ENCODE data around the gene CLRN2. TPM values are rescaled to one million over a fixed set of nuclear protein-coding genes. Genes with fewer than 3 reads are reported as not detected.

Gene CLRN2
- total RNA-seq, 1 donor from 2014 or later: not detected

DNA sequence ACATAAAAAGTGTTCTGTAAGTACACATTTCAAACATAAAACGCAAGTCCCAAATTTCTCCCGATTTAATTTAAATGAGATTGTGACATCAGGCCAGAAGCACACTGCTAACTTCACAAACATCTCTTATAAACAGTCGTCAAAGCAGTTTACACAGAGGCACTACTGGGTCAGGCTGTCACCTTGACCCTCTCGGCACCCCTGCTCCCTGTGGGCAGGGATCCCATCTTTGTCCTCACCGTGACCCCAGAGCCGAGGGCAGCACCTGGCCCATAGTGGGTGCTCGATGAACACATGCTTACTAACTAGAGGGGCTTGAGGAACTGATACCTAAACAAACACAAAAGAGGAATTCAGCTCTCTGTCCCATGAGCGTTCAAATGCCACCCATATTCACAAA lies 25.2 kb upstream of the CLRN2 start:
- H3K4me1 Mint-ChIP-seq: peaks cover 10% of the 10 kb centered on the region
- H3K27ac Mint-ChIP-seq: no peak overlapping the region
- DNase-seq (ENCODE audit: low spot score in 2 of 2, unreplicated experiment in 2 of 2): no peak
- no peaks in the 10 kb centered on the region for H3K9me3 Mint-ChIP-seq
- H3K4me3 Mint-ChIP-seq: no peak overlapping the region
- H3K27me3 Mint-ChIP-seq (ENCODE audit: low read depth): no peaks in the 10 kb centered on the region
- TF ChIP-seq, protein P1, sequence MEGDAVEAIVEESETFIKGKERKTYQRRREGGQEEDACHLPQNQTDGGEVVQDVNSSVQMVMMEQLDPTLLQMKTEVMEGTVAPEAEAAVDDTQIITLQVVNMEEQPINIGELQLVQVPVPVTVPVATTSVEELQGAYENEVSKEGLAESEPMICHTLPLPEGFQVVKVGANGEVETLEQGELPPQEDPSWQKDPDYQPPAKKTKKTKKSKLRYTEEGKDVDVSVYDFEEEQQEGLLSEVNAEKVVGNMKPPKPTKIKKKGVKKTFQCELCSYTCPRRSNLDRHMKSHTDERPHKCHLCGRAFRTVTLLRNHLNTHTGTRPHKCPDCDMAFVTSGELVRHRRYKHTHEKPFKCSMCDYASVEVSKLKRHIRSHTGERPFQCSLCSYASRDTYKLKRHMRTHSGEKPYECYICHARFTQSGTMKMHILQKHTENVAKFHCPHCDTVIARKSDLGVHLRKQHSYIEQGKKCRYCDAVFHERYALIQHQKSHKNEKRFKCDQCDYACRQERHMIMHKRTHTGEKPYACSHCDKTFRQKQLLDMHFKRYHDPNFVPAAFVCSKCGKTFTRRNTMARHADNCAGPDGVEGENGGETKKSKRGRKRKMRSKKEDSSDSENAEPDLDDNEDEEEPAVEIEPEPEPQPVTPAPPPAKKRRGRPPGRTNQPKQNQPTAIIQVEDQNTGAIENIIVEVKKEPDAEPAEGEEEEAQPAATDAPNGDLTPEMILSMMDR (IDR thresholded peaks at IDR 0.05; ENCODE audit: unreplicated experiment): no peak
- peaks cover 41% of the 10 kb centered on the region for H3K36me3 Mint-ChIP-seq

DNA sequence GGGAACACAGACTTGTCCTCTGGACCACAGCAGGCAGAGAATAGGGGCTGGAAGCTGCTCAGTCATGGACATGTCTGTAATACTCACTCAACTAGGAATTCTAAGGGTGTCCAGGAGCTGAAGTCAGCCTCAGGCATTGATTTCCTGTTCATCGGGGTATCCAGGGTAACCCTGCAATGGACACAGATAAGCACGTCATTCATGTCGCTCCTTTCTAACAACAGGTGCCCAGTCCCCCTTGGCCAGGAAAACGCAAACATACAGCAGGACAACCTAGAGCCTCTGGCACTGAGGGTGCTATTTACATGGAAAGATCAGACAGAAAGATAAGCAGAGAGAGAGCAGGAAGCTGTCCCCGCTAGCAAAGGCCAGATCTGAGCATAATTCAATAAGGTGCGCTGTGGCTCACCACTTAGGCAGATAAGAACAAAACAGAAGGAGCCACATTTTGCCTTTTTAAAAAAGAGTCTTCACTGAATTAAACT lies 24.3 kb upstream of the CLRN2 start:
- H3K9me3 Mint-ChIP-seq: no peaks in the 10 kb centered on the region
- H3K4me3 Mint-ChIP-seq: no peak overlapping the region

DNA sequence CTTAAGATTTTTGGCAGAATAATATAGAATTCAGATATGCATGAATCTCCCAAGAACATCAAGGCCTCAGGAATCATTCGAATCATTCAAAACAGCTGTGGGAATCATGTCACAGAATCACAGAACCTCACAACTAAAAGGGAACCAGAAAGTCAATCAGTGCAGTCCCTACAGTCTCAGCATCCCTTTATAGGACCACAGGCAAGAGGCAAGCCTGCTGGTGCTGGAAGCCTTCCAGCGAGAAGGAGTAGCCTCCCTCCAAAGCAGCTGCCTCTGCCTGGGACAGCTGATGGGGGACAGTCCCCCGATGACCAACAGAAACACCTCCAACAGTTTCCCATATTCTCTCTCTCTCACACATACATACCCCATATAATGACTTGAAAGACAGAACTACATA lies 23.8 kb upstream of the CLRN2 start:
- peaks cover 37% of the 10 kb centered on the region for H3K36me3 Mint-ChIP-seq
- TF ChIP-seq, protein P1 (IDR thresholded peaks at IDR 0.05; ENCODE audit: unreplicated experiment): no peak
- H3K4me3 Mint-ChIP-seq: no peak overlapping the region
- H3K27ac Mint-ChIP-seq: no peak overlapping the region
- DNase-seq (ENCODE audit: low spot score in 2 of 2, unreplicated experiment in 2 of 2): no peak
- H3K9me3 Mint-ChIP-seq: no peaks in the 10 kb centered on the region
- H3K27me3 Mint-ChIP-seq (ENCODE audit: low read depth): no peaks in the 10 kb centered on the region
- peaks cover 10% of the 10 kb centered on the region for H3K4me1 Mint-ChIP-seq

More for the DNA sequence above, 24.3 kb upstream of the CLRN2 start:
- Mint-ChIP-seq H3K4me1 (peaks cover 10% of the 10 kb centered on the region), H3K27me3 (ENCODE audit: low read depth) (no peaks in the 10 kb centered on the region), H3K36me3 (peaks cover 39% of the 10 kb centered on the region), H3K27ac (no peak overlapping the region)
- TF ChIP-seq, protein P1 (IDR thresholded peaks at IDR 0.05; ENCODE audit: unreplicated experiment): no peak
- DNase-seq (ENCODE audit: low spot score in 2 of 2, unreplicated experiment in 2 of 2): no peak

DNA sequence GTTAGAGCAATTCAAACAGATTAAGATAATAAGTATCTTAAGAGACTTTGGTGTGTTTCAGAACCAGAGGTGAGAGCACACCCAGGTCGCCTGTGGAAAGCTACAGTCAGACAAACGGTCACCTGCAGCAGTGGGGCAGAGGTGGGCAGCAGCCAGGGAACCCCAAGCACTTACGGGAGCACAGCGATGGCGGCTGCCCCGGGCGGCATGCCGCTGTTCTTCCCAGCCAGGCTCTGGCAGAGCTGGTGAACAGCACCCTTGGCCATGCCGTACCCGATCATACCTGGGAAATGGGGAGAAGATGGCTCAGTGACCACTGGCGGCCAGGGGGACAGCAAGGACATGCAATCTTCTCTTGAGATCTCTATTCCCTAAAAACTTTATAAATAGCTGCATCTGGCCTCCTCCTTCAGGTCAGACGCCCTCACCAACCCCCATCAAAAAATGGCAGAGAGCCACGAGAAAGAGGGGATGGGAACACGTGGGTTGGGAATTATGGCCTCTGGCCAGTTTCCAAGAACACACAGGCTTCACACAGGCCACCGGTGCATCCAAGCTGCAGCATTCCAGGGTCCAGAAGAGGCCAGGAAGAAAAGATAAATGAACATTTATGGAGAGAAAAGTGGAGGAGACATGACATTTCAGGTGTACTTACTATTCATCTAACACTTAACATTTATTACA lies 22.8 kb upstream of the CLRN2 start:
- Mint-ChIP-seq H3K4me3 (no peak overlapping the region), H3K27ac (no peak overlapping the region), H3K36me3 (peaks cover 30% of the 10 kb centered on the region), H3K4me1 (peaks cover 10% of the 10 kb centered on the region), H3K9me3 (no peaks in the 10 kb centered on the region), H3K27me3 (ENCODE audit: low read depth) (no peaks in the 10 kb centered on the region)
- TF ChIP-seq, protein P1 (IDR thresholded peaks at IDR 0.05; ENCODE audit: unreplicated experiment): no peak
- no peak for DNase-seq (ENCODE audit: low spot score in 2 of 2, unreplicated experiment in 2 of 2)

DNA sequence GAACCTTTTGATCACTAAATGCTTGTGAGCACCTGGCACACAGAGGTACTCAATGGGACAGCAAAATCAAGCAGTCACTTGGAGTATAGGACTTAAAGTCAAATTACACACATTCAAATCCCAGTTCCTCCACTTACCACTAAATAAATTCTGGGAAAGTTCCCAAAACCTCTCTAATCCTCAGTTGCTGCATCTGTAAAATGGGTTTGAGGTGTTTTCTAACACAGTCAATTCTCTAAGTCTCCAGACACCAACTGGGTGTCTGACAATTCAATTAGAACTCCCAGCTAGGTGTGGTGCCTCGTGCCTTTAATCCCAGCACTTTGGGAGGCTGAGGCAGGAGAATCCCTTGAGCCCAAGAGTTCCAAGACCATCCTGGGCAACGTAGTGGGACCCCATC lies 22.1 kb upstream of the CLRN2 start:
- no peaks in the 10 kb centered on the region for H3K9me3 Mint-ChIP-seq
- no peak overlapping the region for H3K27ac Mint-ChIP-seq
- DNase-seq (ENCODE audit: low spot score in 2 of 2, unreplicated experiment in 2 of 2): no peak
- no peak overlapping the region for H3K4me3 Mint-ChIP-seq
- TF ChIP-seq, protein P1 (IDR thresholded peaks at IDR 0.05; ENCODE audit: unreplicated experiment): no peak
- peaks cover 10% of the 10 kb centered on the region for H3K4me1 Mint-ChIP-seq
- peaks cover 30% of the 10 kb centered on the region for H3K36me3 Mint-ChIP-seq
- H3K27me3 Mint-ChIP-seq (ENCODE audit: low read depth): no peaks in the 10 kb centered on the region
